Hepatocyte (in vitro differentiated cells): ENCODE results near the gene SLC9A6. TPM values are rescaled to one million over a fixed set of nuclear protein-coding genes. Genes with fewer than 3 reads are reported as not detected.
"Not testable (repeated sequence)": the region's sequence is repeated elsewhere in the genome, so short reads cannot be mapped to it uniquely, and the experiment has no call there.

Source experiments
- DNase-seq: peaks from one replicate; pipeline ENCODE4 v3.0.0-alpha.2; 2016; ENCODE audit warnings: low spot score
- H2AFZ ChIP-seq: fragments of 200-600 bp; sonication (generic); 2 replicates; pipeline ENCODE4 v1.6.0; 2016; ENCODE audit warnings: antibody characterized with exemption, mild to moderate bottlenecking
- H3K27ac ChIP-seq: fragments of 200-600 bp; sonication (generic); 2 replicates; pipeline ENCODE4 v1.5.1; 2016; ENCODE audit warnings: mild to moderate bottlenecking
- H3K27me3 ChIP-seq: fragments of 200-600 bp; sonication (generic); 2 replicates; pipeline ENCODE4 v1.6.1; 2016
- H3K36me3 ChIP-seq: fragments of 200-600 bp; sonication (generic); replicated peaks from 2 replicates; pipeline ENCODE4 v1.5.1; 2016; ENCODE audit warnings: low read depth; ENCODE audit not compliant: insufficient read depth
- H3K4me1 ChIP-seq: fragments of 200-600 bp; sonication (generic); 2 replicates; pipeline ENCODE4 v1.5.1; 2016; ENCODE audit warnings: mild to moderate bottlenecking, moderate library complexity; ENCODE audit not compliant: insufficient read depth
- H3K4me2 ChIP-seq: fragments of 200-600 bp; sonication (generic); 2 replicates; pipeline ENCODE4 v1.6.0; 2016
- H3K4me3 ChIP-seq: fragments of 200-600 bp; sonication (generic); 2 replicates; pipeline ENCODE4 v1.5.1; 2016; ENCODE audit warnings: mild to moderate bottlenecking
- H3K79me2 ChIP-seq: fragments of 200-600 bp; sonication (generic); 2 replicates; pipeline ENCODE4 v1.6.0; 2017; ENCODE audit warnings: mild to moderate bottlenecking
- H3K9me2 ChIP-seq: fragments of 200-600 bp; sonication (generic); replicated peaks from 2 replicates; pipeline ENCODE4 v1.6.0; 2017; ENCODE audit warnings: mild to moderate bottlenecking; ENCODE audit not compliant: insufficient read depth
- H3K9me3 ChIP-seq: fragments of 200-600 bp; sonication (generic); 2 replicates; pipeline ENCODE4 v1.5.1; 2016; ENCODE audit warnings: low read depth, mild to moderate bottlenecking
- H4K20me1 ChIP-seq: fragments of 200-600 bp; sonication (generic); 2 replicates; pipeline ENCODE4 v1.6.0; 2016; ENCODE audit warnings: mild to moderate bottlenecking; ENCODE audit not compliant: insufficient read depth, poor library complexity, severe bottlenecking
- EZH2 ChIP-seq: fragments of 200-600 bp; sonication (generic); IDR thresholded peaks from 2 replicates; pipeline ENCODE4 v1.6.1; 2016; ENCODE audit warnings: antibody characterized with exemption, mild to moderate bottlenecking, borderline replicate concordance
- EZH2phosphoT487 ChIP-seq: fragments of 200-600 bp; sonication (generic); IDR thresholded peaks from one replicate; pipeline ENCODE4 v1.6.1; 2018; ENCODE audit warnings: antibody characterized with exemption, mild to moderate bottlenecking, low read depth, moderate library complexity; ENCODE audit not compliant: unreplicated experiment, severe bottlenecking
- WGBS: methylation state at CpG from one replicate; pipeline ENCODE4 v1.1.6; 2016; ENCODE audit warnings: low lambda C conversion rate; ENCODE audit errors: missing lambda C conversion rate; 5-methylcytosine and 5-hydroxymethylcytosine counted together
- polyA plus RNA-seq: library from polyadenylated mRNA; unstranded; fragments of >200 nt; fragmentation: Nextera tagmentation; extraction: Ambion mirVana; gene quantifications from 2 replicates; pipeline ENCODE4 v1.2.1, GENCODE V29; 2016
- total RNA-seq: library from RNA; depleted of rRNA; stranded (reverse); fragments of >200 nt; gene quantifications from 2 replicates; pipeline ENCODE4 v1.2.3, GENCODE V29; 2014
- TF ChIP-seq, protein P1 (sequence below): fragments of 200-600 bp; sonication (generic); IDR thresholded peaks from 2 replicates; pipeline ENCODE4 v1.5.1; 2016; ENCODE audit warnings: antibody characterized with exemption, mild to moderate bottlenecking; ENCODE audit not compliant: poor library complexity

SLC9A6 gene
- total and polyA plus RNA-seq, 2 experiments from 2014 or later = 9.6 to 21.6 TPM

DNA sequence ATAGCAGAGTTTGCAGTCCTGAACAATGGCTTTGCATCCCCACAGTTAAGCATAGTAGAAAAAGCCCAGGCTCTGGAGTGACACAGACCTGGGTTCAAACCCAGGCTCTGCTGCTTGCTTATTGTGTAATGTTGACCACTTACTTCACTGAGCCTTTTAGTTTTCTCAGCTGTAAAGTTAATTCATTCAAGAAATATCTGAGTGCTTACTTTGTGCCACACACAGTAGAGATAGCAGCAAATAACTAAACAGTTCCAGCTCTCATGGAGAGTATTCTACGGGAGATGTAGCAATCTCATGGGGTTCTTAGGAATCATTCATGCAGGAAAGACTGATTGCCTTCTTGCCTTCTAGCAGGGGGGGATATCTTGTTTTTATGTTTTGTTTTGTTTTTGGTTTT lies 63.2 kb downstream of the SLC9A6 start:
- Histone ChIP-seq H3K36me3 (no peaks in the 10 kb centered on the region), H3K9me2 (no peaks in the 10 kb centered on the region), H3K4me2 (no peak overlapping the region), H4K20me1 (no peaks in the 10 kb centered on the region), H3K4me3 (no peak overlapping the region), H3K79me2 (no peaks in the 10 kb centered on the region), H3K4me1 (no peaks in the 10 kb centered on the region), H2AFZ (no peak overlapping the region), H3K27me3 (no peaks in the 10 kb centered on the region), H3K9me3 (no peaks in the 10 kb centered on the region), H3K27ac (no peak overlapping the region)
- TF ChIP-seq, protein P1, sequence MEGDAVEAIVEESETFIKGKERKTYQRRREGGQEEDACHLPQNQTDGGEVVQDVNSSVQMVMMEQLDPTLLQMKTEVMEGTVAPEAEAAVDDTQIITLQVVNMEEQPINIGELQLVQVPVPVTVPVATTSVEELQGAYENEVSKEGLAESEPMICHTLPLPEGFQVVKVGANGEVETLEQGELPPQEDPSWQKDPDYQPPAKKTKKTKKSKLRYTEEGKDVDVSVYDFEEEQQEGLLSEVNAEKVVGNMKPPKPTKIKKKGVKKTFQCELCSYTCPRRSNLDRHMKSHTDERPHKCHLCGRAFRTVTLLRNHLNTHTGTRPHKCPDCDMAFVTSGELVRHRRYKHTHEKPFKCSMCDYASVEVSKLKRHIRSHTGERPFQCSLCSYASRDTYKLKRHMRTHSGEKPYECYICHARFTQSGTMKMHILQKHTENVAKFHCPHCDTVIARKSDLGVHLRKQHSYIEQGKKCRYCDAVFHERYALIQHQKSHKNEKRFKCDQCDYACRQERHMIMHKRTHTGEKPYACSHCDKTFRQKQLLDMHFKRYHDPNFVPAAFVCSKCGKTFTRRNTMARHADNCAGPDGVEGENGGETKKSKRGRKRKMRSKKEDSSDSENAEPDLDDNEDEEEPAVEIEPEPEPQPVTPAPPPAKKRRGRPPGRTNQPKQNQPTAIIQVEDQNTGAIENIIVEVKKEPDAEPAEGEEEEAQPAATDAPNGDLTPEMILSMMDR = no peak
- TF ChIP-seq EZH2phosphoT487 (no peak), EZH2 (no peak)
- DNase-seq = no peak
- 68% methylated on average over 1 of the region's 1 CpG for whole genome bisulfite sequencing

- TF ChIP-seq, protein P1 = no peak
- TF ChIP-seq EZH2 = no peak
- TF ChIP-seq EZH2phosphoT487 = no peak
- DNase-seq = no peak
- Histone ChIP-seq H3K79me2 (no peaks in the 10 kb centered on the region), H3K4me1 (no peaks in the 10 kb centered on the region), H2AFZ (no peak overlapping the region), H3K27me3 (no peaks in the 10 kb centered on the region), H3K27ac (no peak overlapping the region), H3K36me3 (no peaks in the 10 kb centered on the region), H3K4me2 (no peak overlapping the region), H3K4me3 (no peak overlapping the region), H3K9me2 (no peaks in the 10 kb centered on the region), H4K20me1 (no peaks in the 10 kb centered on the region), H3K9me3 (no peaks in the 10 kb centered on the region)
- WGBS = 64% methylated on average over 3 of the region's 3 CpGs
These were observed 64.4 kb downstream of the SLC9A6 start for GRCh38 chrX:136049608-136050007.

GRCh38 chrX:136050875-136051274 lies 65.6 kb downstream of the SLC9A6 start:
- WGBS = 84% methylated on average over 9 of the region's 9 CpGs
- not testable (repeated sequence) for DNase-seq, H3K27ac ChIP-seq, H3K4me2 ChIP-seq, H3K27me3 ChIP-seq, H4K20me1 ChIP-seq, H2AFZ ChIP-seq, H3K4me3 ChIP-seq, H3K9me3 ChIP-seq, H3K4me1 ChIP-seq, H3K9me2 ChIP-seq, H3K36me3 ChIP-seq, H3K79me2 ChIP-seq

DNA sequence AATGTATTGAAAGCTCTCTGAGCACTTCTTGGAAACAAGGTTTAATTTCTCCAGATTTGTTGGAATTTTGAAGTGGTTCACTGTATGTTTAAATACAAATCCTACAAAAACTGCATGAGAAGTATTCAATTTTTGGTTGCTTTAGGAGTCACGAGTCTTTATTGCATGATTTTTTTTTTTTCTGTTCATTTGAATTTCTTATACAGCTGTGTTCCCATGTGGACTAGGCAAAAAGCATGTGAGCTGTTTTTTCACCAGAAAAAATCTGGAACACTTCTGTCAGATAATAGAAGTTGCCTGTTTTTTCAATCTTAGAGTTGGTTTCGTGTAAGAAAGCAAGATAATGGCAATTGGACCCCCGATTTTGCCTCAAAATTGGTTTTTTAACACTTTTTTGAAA lies 66.4 kb downstream of the SLC9A6 start:
- no peak overlapping the region for H3K27ac ChIP-seq

More for the DNA sequence above, 66.4 kb downstream of the SLC9A6 start:
- no peak for DNase-seq
- Histone ChIP-seq H3K36me3 (no peaks in the 10 kb centered on the region), H3K27me3 (no peaks in the 10 kb centered on the region), H2AFZ (no peak overlapping the region), H3K4me3 (no peak overlapping the region), H3K4me1 (no peaks in the 10 kb centered on the region), H3K9me3 (no peaks in the 10 kb centered on the region), H3K9me2 (no peaks in the 10 kb centered on the region), H3K4me2 (no peak overlapping the region), H3K79me2 (no peaks in the 10 kb centered on the region), H4K20me1 (no peaks in the 10 kb centered on the region)
- TF ChIP-seq, protein P1 = no peak
- TF ChIP-seq EZH2 (no peak), EZH2phosphoT487 (no peak)
- 68% methylated on average over 3 of the region's 3 CpGs for WGBS
